ENCODE results near the gene TNRC18.

- no peak for TF ChIP-seq ZNF274 (IDR thresholded peaks at IDR 0.05; ENCODE audit: borderline replicate concordance, extremely low read depth, low read length)
- no peak for TF ChIP-seq POLR2A (IDR thresholded peaks at IDR 0.05; ENCODE audit: control extremely low read depth in 1 of 2, low read depth in 2 of 2, low read length in 2 of 2)
- no peak for TF ChIP-seq ATF2 (IDR thresholded peaks at IDR 0.05; ENCODE audit: low read length)
Observed at GRCh38 chr7:5408777-5409176, 14.9 kb downstream of the TNRC18 start.
